Activated CD8-positive, alpha-beta T cell treated with anti-CD3 and anti-CD28 coated beads for 36 hours (primary cell): Measurements from ENCODE around the gene XPO6. TPM values are rescaled to one million over a fixed set of nuclear protein-coding genes. Genes with fewer than 3 reads are reported as not detected.
A peak's percentile ranks its signal among the peaks of the same experiment; 100 is the strongest.

Experiments used
- ATAC-seq: fragments of 200-7000 bp; cut with Tn5 transposase; one replicate; pipeline ENCODE4 v1.10.0; 2021; ENCODE audit warnings: mild to moderate bottlenecking, moderate library complexity
- CTCF ChIA-PET: fragments of 350-600 bp; sonication (Branson Sonifier 250); formaldehyde crosslinking; loops from one replicate; lab custom pipeline; 2021; ENCODE audit warnings: antibody characterized with exemption; lab: Charles Lee
- POLR2A ChIA-PET: fragments of 350-600 bp; sonication (Branson Sonifier 250); formaldehyde crosslinking; loops from one replicate; lab custom pipeline; 2021; ENCODE audit warnings: antibody characterized with exemption; lab: Charles Lee
- DNase-seq: peaks from one replicate; pipeline ENCODE4 v3.0.0-alpha.2; 2020
- H3K27ac Mint-ChIP-seq: one replicate; pipeline ENCODE4 v1.8.0; 2021; ENCODE audit warnings: mild to moderate bottlenecking, mixed read lengths
- H3K27me3 Mint-ChIP-seq: one replicate; pipeline ENCODE4 v1.8.0; 2021; ENCODE audit warnings: mixed read lengths
- H3K36me3 Mint-ChIP-seq: one replicate; pipeline ENCODE4 v1.8.0; 2021; ENCODE audit warnings: low read depth, mixed read lengths
- H3K4me1 Mint-ChIP-seq: one replicate; pipeline ENCODE4 v1.8.0; 2021; ENCODE audit warnings: low read depth, mixed read lengths
- H3K4me3 Mint-ChIP-seq: one replicate; pipeline ENCODE4 v1.8.0; 2021; ENCODE audit warnings: mild to moderate bottlenecking, moderate library complexity, mixed read lengths
- H3K9me3 Mint-ChIP-seq: one replicate; pipeline ENCODE4 v1.8.0; 2021; ENCODE audit warnings: mixed read lengths
- CTCF ChIP-seq: fragments of 200-600 bp; IDR thresholded peaks from one replicate; pipeline ENCODE4 v1.8.0; 2022; ENCODE audit warnings: antibody characterized with exemption, mild to moderate bottlenecking
- intact Hi-C: fragments of 100-400 bp; cut with micrococcal nuclease; formaldehyde crosslinking; loops from one replicate; pipeline ENCODE4 v1.10.0; 2022
- total RNA-seq, 2 experiments: library from RNA; stranded (reverse); gene quantifications; one replicate each; pipeline ENCODE4 v1.2.3, GENCODE V29; 2021

XPO6 gene
- total RNA-seq, 2 experiments from 2014 or later: 250 to 253 TPM

GRCh38 chr16:28204204-28204603, 7.6 kb downstream of the XPO6 start:
- Mint-ChIP-seq H3K9me3 (no peaks in the 10 kb centered on the region), H3K27ac (no peak overlapping the region), H3K4me1 (peaks cover 44% of the 10 kb centered on the region), H3K36me3 (peaks cover 44% of the 10 kb centered on the region), H3K27me3 (no peaks in the 10 kb centered on the region), H3K4me3 (no peak overlapping the region)
- no peak for ATAC-seq
- intact Hi-C loops: no loop called here
- ChIA-PET CTCF (interaction anchor here (0.6 to 3.9 kb wide), 3 partner anchors 12 to 134 kb away, joined by 3 to 34 read pairs (median 3); no protein-coding TSS in a partner anchor), POLR2A (interaction anchor here (1.0 to 12.4 kb wide), 2 partner anchors 11 to 15 kb away, joined by 3 to 124 read pairs; no protein-coding TSS in a partner anchor)
- no peak for TF ChIP-seq CTCF
- DNase-seq: no peak

- ChIA-PET CTCF (interaction anchor here (0.7 to 3.9 kb wide), 18 partner anchors 9 to 65 kb away, joined by 3 to 34 read pairs (median 4); partner anchors contain the start of gene XPO6), POLR2A (interaction anchor here (1.1 to 12.4 kb wide), 3 partner anchors 9 to 18 kb away, joined by 5 to 124 read pairs (median 10); partner anchors contain the start of gene XPO6)
- Mint-ChIP-seq H3K4me1 (peaks cover 30% of the 10 kb centered on the region), H3K36me3 (peaks cover 30% of the 10 kb centered on the region), H3K4me3 (no peak overlapping the region), H3K27me3 (no peaks in the 10 kb centered on the region), H3K9me3 (no peaks in the 10 kb centered on the region), H3K27ac (no peak overlapping the region)
- intact Hi-C loops: no loop called here
- DNase-seq (peak; percentile 81), ATAC-seq (peak; percentile 95)
- peak; percentile 50 for TF ChIP-seq CTCF
Measured at GRCh38 chr16:28202147-28202746, 9.5 kb downstream of the XPO6 start.

GRCh38 chr16:28200661-28201060, 11.1 kb downstream of the XPO6 start:
- H3K9me3 Mint-ChIP-seq: no peaks in the 10 kb centered on the region
- no peak for TF ChIP-seq CTCF
- DNase-seq: no peak
- H3K27me3 Mint-ChIP-seq: no peaks in the 10 kb centered on the region
- ChIA-PET CTCF (interaction anchor here (2.4 kb wide), 1 partner anchor 10 kb away, joined by 15 read pairs; the partner anchor contains the start of gene XPO6), POLR2A (interaction anchor here (1.2 to 2.7 kb wide), 2 partner anchors 9 to 19 kb away, joined by 4 to 12 read pairs; no protein-coding TSS in a partner anchor)
- H3K4me3 Mint-ChIP-seq: no peak overlapping the region
- H3K36me3 Mint-ChIP-seq: peaks cover 33% of the 10 kb centered on the region
- H3K27ac Mint-ChIP-seq: peak overlapping the region; percentile 63
- intact Hi-C loops: no loop called here
- ATAC-seq: no peak
- peaks cover 35% of the 10 kb centered on the region for H3K4me1 Mint-ChIP-seq

- DNase-seq: no peak
- ATAC-seq: no peak
- Mint-ChIP-seq H3K27me3 (no peaks in the 10 kb centered on the region), H3K4me1 (peaks cover 73% of the 10 kb centered on the region), H3K4me3 (no peak overlapping the region), H3K36me3 (peaks cover 59% of the 10 kb centered on the region), H3K9me3 (no peaks in the 10 kb centered on the region), H3K27ac (peak overlapping the region; percentile 98)
- CTCF ChIA-PET: interaction anchor here (0.9 to 1.1 kb wide), 4 partner anchors 12 to 59 kb away, joined by 3 to 6 read pairs (median 4); no protein-coding TSS in a partner anchor
- POLR2A ChIA-PET: interaction anchor here (0.9 to 2.2 kb wide), 8 partner anchors 8 to 29 kb away, joined by 3 to 13 read pairs (median 5); no protein-coding TSS in a partner anchor
- intact Hi-C loops: no loop called here
- TF ChIP-seq CTCF: no peak
Measured at GRCh38 chr16:28196387-28196987, 15.3 kb downstream of the XPO6 start.
